GM19324 (cell line): ENCODE results near the gene TSPAN17.
"Not testable (repeated sequence)": the region's sequence is repeated elsewhere in the genome, so short reads cannot be mapped to it uniquely, and the experiment has no call there.

ENCODE experiments used
- ATAC-seq: cut with Tn5 transposase; IDR thresholded peaks from one replicate; pipeline ENCODE4 v1.9.1; 2021; ENCODE audit warnings: mild to moderate bottlenecking, moderate library complexity; ENCODE audit not compliant: unreplicated experiment, low FRiP score

The TSPAN17 gene

GRCh38 chr5:176676361-176676824, 29.1 kb downstream of the TSPAN17 start:
- ATAC-seq = no peak

- no peak for ATAC-seq
These were observed 30.1 kb downstream of the TSPAN17 start for GRCh38 chr5:176677209-176677939.

GRCh38 chr5:176678584-176678983, 31.3 kb downstream of the TSPAN17 start:
- no peak for ATAC-seq

GRCh38 chr5:176679365-176680225, 32.3 kb downstream of the TSPAN17 start:
- ATAC-seq = no peak

GRCh38 chr5:176680226-176680563, 32.9 kb downstream of the TSPAN17 start:
- ATAC-seq = no peak

GRCh38 chr5:176682016-176682531, 34.8 kb downstream of the TSPAN17 start:
- no peak for ATAC-seq

- ATAC-seq = no peak
These were observed 37.7 kb downstream of the TSPAN17 start for GRCh38 chr5:176685010-176685409.

GRCh38 chr5:176687247-176687646, 40.0 kb downstream of the TSPAN17 start:
- ATAC-seq = no peak

- ATAC-seq = no peak
These were observed 40.6 kb downstream of the TSPAN17 start for GRCh38 chr5:176687881-176688280.

GRCh38 chr5:176690911-176691310, 43.6 kb downstream of the TSPAN17 start:
- no peak for ATAC-seq

GRCh38 chr5:176691524-176691923, 44.2 kb downstream of the TSPAN17 start:
- ATAC-seq = no peak

GRCh38 chr5:176692326-176692725, 45.0 kb downstream of the TSPAN17 start:
- no peak for ATAC-seq

GRCh38 chr5:176692839-176693476, 45.7 kb downstream of the TSPAN17 start:
- no peak for ATAC-seq

- ATAC-seq = no peak
These were observed 46.2 kb downstream of the TSPAN17 start for GRCh38 chr5:176693477-176693851.

GRCh38 chr5:176694146-176694545, 46.9 kb downstream of the TSPAN17 start:
- ATAC-seq = no peak

- no peak for ATAC-seq
These were observed 47.3 kb downstream of the TSPAN17 start for GRCh38 chr5:176694631-176695030.

- ATAC-seq = no peak
These were observed 47.8 kb downstream of the TSPAN17 start for GRCh38 chr5:176695073-176695472.

GRCh38 chr5:176697267-176697933, 50.1 kb downstream of the TSPAN17 start:
- ATAC-seq = no peak

- no peak for ATAC-seq
These were observed 50.8 kb downstream of the TSPAN17 start for GRCh38 chr5:176697934-176698538.

- not testable (repeated sequence) for ATAC-seq
These were observed 52.2 kb downstream of the TSPAN17 start for GRCh38 chr5:176699446-176699845.
